Measurements from ENCODE around the gene C3orf70.

Gene C3orf70

GRCh38 chr3:185129083-185129482, 23.8 kb downstream of the C3orf70 start:
- Histone ChIP-seq H3K4me3 (ENCODE audit: low read depth, low read length) (no peak overlapping the region), H3K4me1 (ENCODE audit: control insufficient read depth, insufficient read depth, low read length) (no peaks in the 10 kb centered on the region), H3K9me3 (ENCODE audit: control insufficient read depth, insufficient read depth, low read depth, low read length) (no peaks in the 10 kb centered on the region), H3K27ac (ENCODE audit: extremely low read depth, low read depth, low read length) (no peak overlapping the region), H3K36me3 (ENCODE audit: control insufficient read depth in 2 of 2, insufficient read depth in 1 of 2, low read length in 2 of 2) (no peaks in the 10 kb centered on the region)
- TF ChIP-seq ZNF624 (tag by site-specific recombination; IDR thresholded peaks at IDR 0.05) (no peak), ZNF341 (tag by site-specific recombination; IDR thresholded peaks at IDR 0.05; ENCODE audit: low read depth) (no peak), ZNF394 (tag by site-specific recombination; IDR thresholded peaks at IDR 0.05; ENCODE audit: borderline replicate concordance) (no peak), SALL2 (tag by site-specific recombination; IDR thresholded peaks at IDR 0.05; ENCODE audit: borderline replicate concordance) (no peak), ZNF544 (tag by site-specific recombination; IDR thresholded peaks at IDR 0.05) (no peak), WT1 (tag by site-specific recombination; IDR thresholded peaks at IDR 0.05) (no peak), ZNF555 (tag by site-specific recombination; conservative IDR thresholded peaks at IDR 0.05) (no peak), ZNF16 (tag by site-specific recombination; IDR thresholded peaks at IDR 0.05; ENCODE audit: low read depth) (no peak), ZSCAN16 (tag by site-specific recombination; IDR thresholded peaks at IDR 0.05) (no peak), GLI2 (tag by site-specific recombination; IDR thresholded peaks at IDR 0.05; ENCODE audit: borderline replicate concordance, low read depth) (no peak), HOXD13 (CRISPR knock-in tag; IDR thresholded peaks at IDR 0.05; ENCODE audit: borderline replicate concordance) (no peak)
- ChIA-PET POLR2A (no interaction called here), CTCF (no interaction called here)

DNA sequence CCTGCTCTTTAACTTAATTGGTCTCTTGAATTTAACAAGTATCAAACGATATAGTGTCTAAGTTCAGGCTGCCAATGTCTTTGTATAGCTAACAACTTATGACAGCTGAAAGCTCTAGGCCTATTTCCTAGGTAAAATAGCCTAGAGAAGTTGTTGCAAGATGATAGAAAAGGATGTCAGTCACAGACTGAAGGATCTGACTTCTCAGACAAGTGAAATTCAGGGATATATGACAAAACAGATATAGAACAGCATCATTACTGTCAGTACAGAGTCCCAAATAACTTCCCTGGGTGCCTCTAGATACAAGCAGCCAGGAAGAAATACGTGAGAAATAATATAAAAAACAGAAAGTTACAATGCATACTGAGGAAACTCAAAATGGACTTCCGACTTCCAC, 26.7 kb downstream of the C3orf70 start:
- ChIA-PET POLR2A (no interaction called here), CTCF (interaction anchor here (0.6 kb wide), 1 partner anchor 612 kb away, joined by 4 read pairs; no protein-coding TSS in a partner anchor)
- H3K9me3 ChIP-seq (ENCODE audit: control insufficient read depth, insufficient read depth, low read depth, low read length), result no peaks in the 10 kb centered on the region
- H3K4me1 ChIP-seq (ENCODE audit: control insufficient read depth, insufficient read depth, low read length), result no peaks in the 10 kb centered on the region
- H3K36me3 ChIP-seq (ENCODE audit: control insufficient read depth in 2 of 2, insufficient read depth in 1 of 2, low read length in 2 of 2), result no peaks in the 10 kb centered on the region
- H3K27ac ChIP-seq (ENCODE audit: extremely low read depth, low read depth, low read length), result no peak overlapping the region
- H3K4me3 ChIP-seq (ENCODE audit: low read depth, low read length), result no peak overlapping the region
- TF ChIP-seq ZNF558 (tag by site-specific recombination; IDR thresholded peaks at IDR 0.05), result no peak
- TF ChIP-seq KLF10 (tag by site-specific recombination; IDR thresholded peaks at IDR 0.05), result no peak
- no peak for TF ChIP-seq ZNF501 (tag by site-specific recombination; IDR thresholded peaks at IDR 0.05)
- no peak for TF ChIP-seq PRDM4 (tag by site-specific recombination; IDR thresholded peaks at IDR 0.05)
- no peak for TF ChIP-seq ZNF157 (tag by site-specific recombination; IDR thresholded peaks at IDR 0.05)
- TF ChIP-seq PBX3 (CRISPR knock-in tag; IDR thresholded peaks at IDR 0.05), result no peak
- no peak for TF ChIP-seq ZNF776 (tag by site-specific recombination; IDR thresholded peaks at IDR 0.05; ENCODE audit: borderline replicate concordance)
- TF ChIP-seq ELK4 (IDR thresholded peaks at IDR 0.05; ENCODE audit: borderline replicate concordance, low read depth, low read length), result no peak
- TF ChIP-seq, protein P1, sequence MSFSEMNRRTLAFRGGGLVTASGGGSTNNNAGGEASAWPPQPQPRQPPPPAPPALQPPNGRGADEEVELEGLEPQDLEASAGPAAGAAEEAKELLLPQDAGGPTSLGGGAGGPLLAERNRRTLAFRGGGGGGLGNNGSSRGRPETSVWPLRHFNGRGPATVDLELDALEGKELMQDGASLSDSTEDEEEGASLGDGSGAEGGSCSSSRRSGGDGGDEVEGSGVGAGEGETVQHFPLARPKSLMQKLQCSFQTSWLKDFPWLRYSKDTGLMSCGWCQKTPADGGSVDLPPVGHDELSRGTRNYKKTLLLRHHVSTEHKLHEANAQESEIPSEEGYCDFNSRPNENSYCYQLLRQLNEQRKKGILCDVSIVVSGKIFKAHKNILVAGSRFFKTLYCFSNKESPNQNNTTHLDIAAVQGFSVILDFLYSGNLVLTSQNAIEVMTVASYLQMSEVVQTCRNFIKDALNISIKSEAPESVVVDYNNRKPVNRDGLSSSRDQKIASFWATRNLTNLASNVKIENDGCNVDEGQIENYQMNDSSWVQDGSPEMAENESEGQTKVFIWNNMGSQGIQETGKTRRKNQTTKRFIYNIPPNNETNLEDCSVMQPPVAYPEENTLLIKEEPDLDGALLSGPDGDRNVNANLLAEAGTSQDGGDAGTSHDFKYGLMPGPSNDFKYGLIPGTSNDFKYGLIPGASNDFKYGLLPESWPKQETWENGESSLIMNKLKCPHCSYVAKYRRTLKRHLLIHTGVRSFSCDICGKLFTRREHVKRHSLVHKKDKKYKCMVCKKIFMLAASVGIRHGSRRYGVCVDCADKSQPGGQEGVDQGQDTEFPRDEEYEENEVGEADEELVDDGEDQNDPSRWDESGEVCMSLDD (tag by site-specific recombination; IDR thresholded peaks at IDR 0.05), result no peak
- TF ChIP-seq ZNF404 (tag by site-specific recombination; IDR thresholded peaks at IDR 0.05), result no peak
- no peak for TF ChIP-seq ZFP3 (tag by site-specific recombination; IDR thresholded peaks at IDR 0.05; ENCODE audit: low read depth)
- no peak for TF ChIP-seq TCF7L2 (IDR thresholded peaks at IDR 0.05; ENCODE audit: borderline replicate concordance, low read depth, low read length)
- TF ChIP-seq ZNF660 (tag by site-specific recombination; IDR thresholded peaks at IDR 0.05), result no peak
- TF ChIP-seq HIC1 (tag by site-specific recombination; IDR thresholded peaks at IDR 0.05), result no peak
- TF ChIP-seq ZBTB8A (tag by site-specific recombination; IDR thresholded peaks at IDR 0.05), result no peak
- TF ChIP-seq ZNF560 (tag by site-specific recombination; IDR thresholded peaks at IDR 0.05; ENCODE audit: borderline replicate concordance), result no peak
- no peak for TF ChIP-seq ZNF10 (tag by site-specific recombination; IDR thresholded peaks at IDR 0.05)

Data from HEK293 (cell line).